GM19240 (cell line): Measurements from ENCODE around the gene HMG20B.
A peak's percentile ranks its signal among the peaks of the same experiment; 100 is the strongest.

Source experiments
- DNase-seq: peaks from one replicate; pipeline ENCODE4 v3.0.0; 2011; ENCODE audit warnings: low spot score; ENCODE audit not compliant: insufficient read length

Gene HMG20B

DNA sequence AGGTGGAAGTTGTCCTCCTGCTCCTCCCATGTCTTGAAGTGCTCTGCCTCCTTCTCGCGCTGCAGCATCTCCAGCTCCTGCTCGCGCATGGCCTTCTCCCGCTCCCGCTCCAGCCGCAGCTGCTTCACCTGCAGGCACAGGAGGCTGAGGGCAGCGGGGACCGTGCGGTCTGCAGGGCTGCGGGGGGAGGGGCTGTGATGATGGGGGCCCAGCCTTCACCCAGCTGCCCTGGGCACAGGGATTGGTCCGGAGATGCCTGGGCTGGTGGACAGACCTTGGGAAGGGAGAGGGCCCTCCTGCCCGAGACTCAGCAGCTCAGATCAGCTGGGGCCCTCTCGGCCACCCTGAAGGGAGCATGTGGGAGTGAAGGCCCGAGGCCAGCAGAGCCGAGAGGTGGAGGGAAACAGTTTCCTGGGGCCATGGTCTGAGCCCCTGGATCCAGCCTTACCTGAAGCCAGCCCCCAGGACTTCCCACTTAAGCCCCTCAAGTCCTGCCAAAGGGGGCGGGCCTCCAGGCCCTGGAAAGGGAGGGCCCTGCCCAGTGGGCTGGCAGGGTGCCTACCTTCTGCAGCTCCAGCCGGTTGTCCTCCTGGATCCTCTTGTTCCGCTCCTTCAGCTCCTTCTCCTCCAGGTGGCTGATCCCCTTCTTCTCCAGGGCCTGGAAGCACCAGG is 47.5 kb downstream of the HMG20B start:
- no peak for DNase-seq

DNA sequence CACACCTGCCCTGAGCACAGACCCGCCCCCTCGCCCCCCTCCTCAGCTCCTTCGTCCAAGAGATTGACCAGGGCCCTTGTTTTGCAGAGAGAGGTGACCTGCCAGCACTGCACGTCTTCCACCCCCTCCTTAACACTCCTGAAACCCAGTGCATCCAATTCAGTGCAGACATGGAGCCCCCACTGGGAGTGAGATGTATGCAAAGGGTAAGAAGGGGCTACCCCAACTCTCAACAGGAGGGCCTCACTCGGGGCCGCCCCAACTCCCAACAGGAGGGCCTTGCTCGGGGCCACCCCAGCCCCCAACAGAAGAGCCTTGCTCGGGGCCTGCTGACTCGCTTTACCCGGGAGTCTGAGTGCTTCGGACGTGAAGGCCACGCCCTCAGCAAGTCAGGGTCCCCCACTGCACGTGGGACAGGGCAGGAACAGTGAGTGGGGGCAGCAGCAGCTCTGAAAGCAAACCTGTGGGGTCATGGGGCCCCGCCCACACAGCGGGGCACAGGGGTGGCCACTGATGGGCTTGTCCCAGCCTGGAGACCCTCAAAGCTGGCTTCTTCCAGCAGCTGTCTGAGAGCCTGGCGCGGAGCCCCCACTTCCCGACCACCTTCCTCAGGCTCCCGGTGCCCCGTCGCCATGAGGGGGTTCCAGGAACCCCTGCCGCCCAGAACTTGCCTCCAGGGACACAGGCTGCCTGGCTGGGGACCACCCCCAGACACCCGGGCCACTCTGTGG is 48.2 kb downstream of the HMG20B start:
- no peak for DNase-seq

DNA sequence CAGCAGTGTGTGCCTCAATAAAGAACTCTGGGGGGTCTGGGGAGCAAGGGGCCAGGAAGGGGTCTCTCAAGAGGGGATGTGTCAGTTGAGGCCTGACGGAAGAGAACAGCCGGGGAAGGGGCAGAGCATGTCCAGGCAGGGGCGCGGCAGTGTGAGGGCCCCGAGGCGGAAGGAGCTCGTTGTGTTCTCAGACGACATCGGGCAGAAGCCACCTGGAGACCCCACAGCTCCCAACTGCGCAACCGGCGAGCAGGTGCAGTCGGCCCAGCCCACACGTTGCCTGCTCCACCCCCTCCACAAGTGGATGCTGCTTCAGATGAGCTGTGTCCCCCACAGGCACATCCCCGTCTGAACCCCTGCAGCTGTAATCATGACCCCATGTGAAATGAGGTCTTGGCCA is 48.9 kb downstream of the HMG20B start:
- DNase-seq = no peak

DNA sequence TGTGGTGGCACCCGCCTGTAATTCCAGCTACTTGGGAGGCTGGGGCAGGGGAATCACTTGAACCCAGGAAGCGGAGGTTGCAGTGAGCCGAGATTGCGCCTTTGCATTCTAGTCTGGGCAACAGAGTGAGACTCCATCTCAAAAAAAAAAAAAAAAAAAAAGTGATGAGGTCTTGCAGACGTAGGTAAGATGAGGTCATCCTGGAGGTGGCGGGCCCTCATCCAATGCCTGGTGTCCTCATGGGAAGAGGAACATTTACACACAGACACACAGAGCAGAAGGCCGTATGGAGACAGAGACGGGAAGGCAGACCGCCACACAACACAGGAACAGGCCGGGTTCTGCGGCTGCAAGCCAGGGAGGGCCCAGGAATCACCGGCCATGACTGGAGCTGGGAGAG is 49.5 kb downstream of the HMG20B start:
- DNase-seq = no peak

DNA sequence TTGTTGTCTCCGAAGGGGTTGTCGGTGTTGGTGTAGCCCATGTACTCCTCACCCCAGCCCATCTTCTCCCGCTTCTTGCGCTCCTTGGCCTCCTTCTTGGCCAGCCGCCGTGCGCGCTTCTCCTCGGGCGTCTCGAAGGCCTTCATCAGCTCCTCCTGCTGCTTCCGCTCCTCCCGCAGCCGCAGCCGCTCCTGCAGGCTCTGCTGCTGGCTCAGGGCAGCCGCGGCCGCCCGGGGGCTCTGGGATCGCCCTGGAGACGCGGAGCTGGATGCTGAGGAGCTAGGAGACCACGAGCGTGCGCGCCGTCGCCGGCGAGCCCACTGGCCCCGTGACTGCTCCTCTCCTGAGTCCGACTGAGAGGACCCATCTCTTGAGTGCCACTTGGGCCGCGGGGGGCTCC is 51.0 kb downstream of the HMG20B start:
- no peak for DNase-seq

DNA sequence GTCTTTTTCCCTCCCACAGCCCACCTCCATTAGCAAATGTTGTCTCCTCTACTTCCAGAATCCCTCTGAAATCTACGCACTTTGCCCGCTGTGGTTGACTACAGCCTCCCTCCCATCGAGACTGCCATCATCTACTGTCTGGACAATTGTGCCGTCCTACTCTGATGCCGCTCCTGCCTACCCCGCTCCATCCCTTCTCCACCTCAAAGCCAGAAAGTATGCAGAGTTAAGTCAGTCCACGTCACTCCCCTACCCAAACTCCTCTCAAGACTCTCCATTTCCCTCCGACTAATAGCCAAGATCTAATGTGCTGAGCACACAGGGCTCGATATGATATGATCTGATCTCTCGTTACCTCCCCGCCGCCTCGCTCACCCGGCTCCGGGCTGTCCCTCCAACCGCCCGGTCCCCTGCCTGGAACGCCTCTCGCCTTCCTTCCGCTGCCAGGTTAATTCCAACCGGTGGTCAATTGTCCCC is 53.3 kb downstream of the HMG20B start:
- no peak for DNase-seq

DNA sequence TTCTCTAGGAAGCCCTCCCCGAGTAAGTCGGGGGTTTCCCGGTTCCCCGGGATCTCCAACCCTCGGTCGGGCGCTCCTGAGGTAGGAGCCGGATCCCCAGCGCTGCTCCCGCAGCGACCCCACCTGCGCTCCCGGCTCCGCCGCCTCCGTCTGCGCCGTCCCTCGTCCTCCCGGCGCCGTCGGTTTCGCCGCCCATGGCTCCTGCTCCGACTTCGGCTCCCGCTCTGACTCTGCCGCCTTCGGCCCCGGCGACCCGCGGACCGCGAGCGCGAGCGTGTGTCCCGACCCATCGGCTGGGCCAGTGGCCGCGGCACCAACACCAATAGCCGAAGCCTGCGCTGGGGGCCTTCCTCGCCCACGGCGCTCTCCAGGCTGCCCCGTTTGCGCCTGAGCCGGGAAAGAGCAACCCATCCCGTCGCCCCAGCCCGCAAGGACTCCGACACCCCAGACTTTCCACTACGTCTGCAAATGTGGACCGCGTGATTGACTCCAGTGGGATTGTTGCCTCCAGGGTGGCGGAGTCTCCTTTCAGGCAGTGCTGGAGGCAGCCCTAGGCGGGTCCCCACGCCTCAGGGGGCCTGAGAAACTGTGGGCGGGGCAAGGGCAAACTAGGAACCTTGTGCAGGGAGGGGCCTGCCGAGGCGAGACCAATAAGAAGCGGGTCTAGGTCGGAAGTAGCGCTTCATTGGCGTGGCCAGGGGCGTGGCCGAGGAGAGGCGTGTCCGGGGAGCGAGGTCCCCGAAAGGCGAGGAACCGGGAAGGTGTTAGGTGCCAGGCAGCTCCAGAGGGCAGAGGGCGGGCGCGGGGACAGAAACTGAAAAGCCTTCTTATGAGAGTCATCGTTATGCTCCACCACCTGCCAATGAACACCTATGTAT is 54.0 kb downstream of the HMG20B start, which contains the start of gene CACTIN:
TSS of gene CACTIN (minus strand) at position 318 of the 878 bp plus-strand sequence. CDS start at position 290, 28 bp downstream.
- DNase-seq = peak; percentile 100

DNA sequence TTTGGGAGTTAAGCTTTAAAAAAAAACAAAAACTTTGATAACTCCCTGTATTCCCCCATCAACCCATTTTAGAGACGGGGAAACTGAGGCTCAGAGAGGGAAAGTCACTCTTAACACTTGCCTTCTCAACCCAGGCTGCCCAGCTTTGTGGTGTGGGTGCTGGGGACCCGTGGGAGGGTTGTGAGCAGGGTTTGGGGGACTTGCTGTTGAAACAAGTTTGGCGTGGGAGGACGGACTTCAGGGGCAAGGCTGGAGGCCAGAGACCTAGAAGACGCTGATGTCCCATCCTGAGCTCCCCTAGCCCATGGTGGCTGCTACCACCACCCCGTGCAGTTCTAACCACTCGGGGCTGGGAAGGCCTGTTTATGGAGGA is 54.6 kb downstream of the HMG20B start:
- no peak for DNase-seq
